ENCODE measurements around the gene VSTM5. TPM values are rescaled to one million over a fixed set of nuclear protein-coding genes. Genes with fewer than 3 reads are reported as not detected.

Gene VSTM5
- total and polyA plus RNA-seq, 2 of the 8 experiments (the other 6 are each of a cell fraction or from before 2014, with no cell fraction given): 0.22 to 0.70 TPM

GRCh38 chr11:93861808-93862207 is 11.4 kb upstream of the VSTM5 start:
- Histone ChIP-seq H2AFZ (ENCODE audit: low read length) (peak overlapping the region; percentile 84; the same call in 1 of the 2 replicates), H2BK120ac (replicated peaks; ENCODE audit: low read depth, low read length) (no peak overlapping the region), H4K5ac (ENCODE audit: insufficient read length, low read depth, low read length) (no peak overlapping the region), H3K18ac (ENCODE audit: extremely low read depth, low read length) (0 out of 2 replicates have a peak overlapping the region, but pooled peaks have one; percentile 24), H3K79me1 (ENCODE audit: low read depth, low read length) (no peaks in the 10 kb centered on the region), H2BK15ac (ENCODE audit: low read length) (no peak overlapping the region), H3K36me3 (ENCODE audit: control insufficient read depth in 2 of 4, insufficient read depth in 4 of 4, low read length in 3 of 4) (no peaks in the 10 kb centered on the region; a peak in 1 of 8 replicates), H4K20me1 (replicated peaks in 1 of 2; ENCODE audit: control insufficient read depth in 1 of 2, insufficient read depth in 2 of 2, low read length in 2 of 2) (no peaks in the 10 kb centered on the region), H2BK12ac (ENCODE audit: low read depth, low read length) (no peak overlapping the region), H3K27ac (ENCODE audit: low read depth, low read length) (no peak overlapping the region), H3K4me3 (ENCODE audit: extremely low read depth in 1 of 4, insufficient read depth in 2 of 4, low read depth in 3 of 4, low read length in 4 of 4) (no peak overlapping the region), H3K27me3 (replicated peaks in 1 of 4; ENCODE audit: control insufficient read depth in 3 of 4, extremely low read depth in 1 of 4, insufficient read depth in 3 of 4, low read length in 3 of 4) (no peaks in the 10 kb centered on the region), H4K8ac (ENCODE audit: extremely low read depth, insufficient read depth, low read length) (no peak overlapping the region), H3K9ac (replicated peaks in 1 of 4; ENCODE audit: extremely low read depth in 1 of 4, low read depth in 3 of 4, low read length in 3 of 4) (no peak overlapping the region), H3K56ac (replicated peaks; ENCODE audit: insufficient read length, low read depth, low read length) (no peak overlapping the region), H2BK20ac (ENCODE audit: low read length) (no peak overlapping the region), H3K14ac (ENCODE audit: insufficient read length) (no peak overlapping the region), H2AK5ac (ENCODE audit: low read depth, low read length) (no peak overlapping the region), H3K79me2 (ENCODE audit: control insufficient read depth in 1 of 2, insufficient read depth in 2 of 2, low read length in 2 of 2) (no peaks in the 10 kb centered on the region), H3K4me1 (replicated peaks in 1 of 4; ENCODE audit: control insufficient read depth in 3 of 4, insufficient read depth in 4 of 4, low read length in 3 of 4) (peaks cover 0 to 2% (median under 1%) of the 10 kb centered on the region in 4 experiments; a peak in 2 of 7 replicates), H4K91ac (replicated peaks; ENCODE audit: insufficient read length, low read length) (no peak overlapping the region), H3K23me2 (ENCODE audit: low read depth, low read length) (no peaks in the 10 kb centered on the region), H3K4me2 (ENCODE audit: insufficient read depth in 1 of 2, low read depth in 2 of 2, low read length in 2 of 2) (no peak overlapping the region), H3K9me3 (ENCODE audit: insufficient read depth in 2 of 2, low read depth in 1 of 2, low read length in 1 of 2) (no peaks in the 10 kb centered on the region), H2BK5ac (ENCODE audit: low read depth, low read length) (no peak overlapping the region), H3K23ac (ENCODE audit: insufficient read length) (no peak overlapping the region), H3K4ac (replicated peaks; ENCODE audit: insufficient read length, low read depth, low read length) (no peak overlapping the region)
- POLR2A ChIA-PET (ENCODE audit: partially characterized antibody): no interaction called here
- DNase-seq (ENCODE audit: low read depth in 1 of 2, low spot score in 2 of 2): no peak
- no peak for FAIRE-seq
- CTCF ChIA-PET (ENCODE audit: partially characterized antibody): interaction anchor here (1.1 kb wide), 1 partner anchor 558 kb away, joined by 3 read pairs; no protein-coding TSS in a partner anchor
- 85% methylated on average over 4 of the region's 4 CpGs; no CpG with 5 or more reads in 1 of the 2 experiments for WGBS, 2 experiments (ENCODE audit: extremely low coverage in 1 of 2, insufficient coverage in 1 of 2, insufficient read length in 1 of 2, insufficient replicate concordance in 2 of 2, low coverage in 1 of 2, low lambda C conversion rate in 2 of 2, missing lambda C conversion rate in 1 of 2)
- no peak for TF ChIP-seq CTCF (IDR thresholded peaks at IDR 0.05; ENCODE audit: control extremely low read depth in 1 of 3, insufficient read depth in 1 of 3, low read depth in 1 of 3, low read length in 3 of 3)
- no peak for TF ChIP-seq NANOG (IDR thresholded peaks at IDR 0.05; ENCODE audit: insufficient read depth, low read depth, low read length, poor library complexity, severe bottlenecking)
- no peak for TF ChIP-seq FOSL1 (IDR thresholded peaks at IDR 0.05; ENCODE audit: insufficient read depth, low read depth, low read length)
- no peak for TF ChIP-seq CBX8 (IDR thresholded peaks at IDR 0.05; ENCODE audit: borderline replicate concordance, low read depth, low read length)
- TF ChIP-seq BRCA1 (IDR thresholded peaks at IDR 0.05; ENCODE audit: low read depth, low read length): no peak
- no peak for TF ChIP-seq JUND (IDR thresholded peaks at IDR 0.05; ENCODE audit: low read length)
- no peak for TF ChIP-seq GABPA (IDR thresholded peaks at IDR 0.05; ENCODE audit: borderline replicate concordance, insufficient read depth, low read length)
